Posterior vena cava (tissue), 2 donors: ENCODE data around the gene CPN2. TPM values are rescaled to one million over a fixed set of nuclear protein-coding genes. Genes with fewer than 3 reads are reported as not detected.
A peak's percentile ranks its signal among the peaks of the same experiment; 100 is the strongest.

Source experiments
- DNase-seq: peaks from one replicate; pipeline ENCODE4 v3.0.0-alpha.2; 2020; ENCODE audit warnings: low spot score
- intact Hi-C, 2 donors: fragments of 100-400 bp; cut with DNase I; formaldehyde crosslinking; loops; one replicate each; pipeline versions ENCODE4 v1.14.1 to v1.14.2; 2022 to 2023
- long read RNA-seq, 2 donors: library from polyadenylated mRNA; unstranded; transcript quantifications; one replicate each; pipeline ENCODE4 v2.0.0, GENCODE V29; 2020 to 2021
- total RNA-seq, 2 donors: library from RNA; stranded (reverse); fragmentation: NEBNext Ultra II Directional; extraction: Animal tissue kit (Norgen Biotek cat#: 25700); gene quantifications; one replicate each; pipeline ENCODE4 v1.2.1, GENCODE V29; 2021
- donor health status: DM: yes; HTN: yes; CAD: no.
- donor health status: DM: yes; HTN: yes; CAD: no.

The CPN2 gene, protein sequence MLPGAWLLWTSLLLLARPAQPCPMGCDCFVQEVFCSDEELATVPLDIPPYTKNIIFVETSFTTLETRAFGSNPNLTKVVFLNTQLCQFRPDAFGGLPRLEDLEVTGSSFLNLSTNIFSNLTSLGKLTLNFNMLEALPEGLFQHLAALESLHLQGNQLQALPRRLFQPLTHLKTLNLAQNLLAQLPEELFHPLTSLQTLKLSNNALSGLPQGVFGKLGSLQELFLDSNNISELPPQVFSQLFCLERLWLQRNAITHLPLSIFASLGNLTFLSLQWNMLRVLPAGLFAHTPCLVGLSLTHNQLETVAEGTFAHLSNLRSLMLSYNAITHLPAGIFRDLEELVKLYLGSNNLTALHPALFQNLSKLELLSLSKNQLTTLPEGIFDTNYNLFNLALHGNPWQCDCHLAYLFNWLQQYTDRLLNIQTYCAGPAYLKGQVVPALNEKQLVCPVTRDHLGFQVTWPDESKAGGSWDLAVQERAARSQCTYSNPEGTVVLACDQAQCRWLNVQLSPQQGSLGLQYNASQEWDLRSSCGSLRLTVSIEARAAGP
- total RNA-seq: under 1 TPM in 1 of 2 donors, not detected in 1; 0.14 TPM
- long read RNA-seq, donor 1: 0 reads
- long read RNA-seq, donor 2: 0 reads

DNA sequence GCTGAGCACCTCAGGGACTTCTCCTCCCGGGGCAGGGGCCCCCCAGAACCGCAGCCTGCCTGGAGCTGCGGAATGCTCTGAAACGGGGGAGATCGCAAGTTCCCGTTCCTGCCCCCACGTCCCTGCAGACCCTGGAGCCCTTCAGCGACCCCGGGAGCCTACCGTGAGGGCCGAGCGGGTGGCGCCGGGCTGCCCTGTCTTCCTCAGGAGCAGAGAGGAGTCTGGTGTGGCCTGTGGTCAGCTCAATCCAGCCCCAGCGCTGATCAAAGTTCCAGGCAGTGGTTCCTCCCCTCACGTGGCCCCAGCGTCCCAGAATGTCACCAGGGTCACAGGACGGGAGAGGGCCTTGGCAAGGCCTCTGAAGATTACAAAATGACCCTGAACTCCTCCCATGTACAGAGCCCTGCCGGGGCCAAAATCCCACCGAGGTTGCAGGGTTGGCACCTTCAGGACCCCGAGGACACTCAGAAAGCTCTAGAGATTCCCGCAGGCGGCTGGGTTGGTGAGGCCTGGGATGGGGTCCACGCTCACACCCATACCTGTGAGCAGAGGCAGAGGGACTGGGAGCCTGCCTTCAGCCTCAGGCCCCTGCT is at the start of gene CPN2:
Gene CPN2, minus strand, starts transcription at position 249 of the 593 bp plus-strand sequence. CDS start 8,626 bp downstream, outside the sequence.
- no peak for DNase-seq
- intact Hi-C loops: loop anchor here in 1 of 2 donors (2.0 kb wide), 1 partner anchor 58 kb away; no protein-coding TSS in a partner anchor

DNA sequence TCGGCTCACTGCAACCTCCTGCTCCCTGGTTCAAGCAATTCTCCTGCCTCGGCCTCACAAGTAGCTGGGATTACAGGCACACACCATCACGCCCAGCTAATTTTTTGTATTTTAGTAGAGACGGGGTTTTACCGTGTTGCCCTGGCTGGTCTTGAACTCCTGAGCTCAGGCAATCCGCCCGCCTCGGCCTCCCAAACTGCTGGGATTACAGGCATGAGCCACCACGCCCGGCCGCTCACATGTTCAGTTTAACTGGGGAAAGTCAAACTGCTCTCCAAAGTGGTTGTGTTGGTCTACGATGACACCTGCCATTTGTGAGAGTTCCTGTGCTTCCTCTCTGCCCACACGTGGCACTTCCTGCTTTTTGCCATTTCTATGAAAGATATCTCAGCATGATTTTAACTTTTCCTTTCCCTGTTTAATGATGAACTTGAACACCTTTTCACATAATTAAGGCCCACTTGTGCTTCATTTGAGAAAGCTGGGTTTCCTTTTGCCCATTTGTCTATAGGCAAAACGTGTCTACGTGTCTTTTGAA is 48.8 kb upstream of the CPN2 start:
- intact Hi-C loops: loop anchor here (5.0 kb wide), 2 partner anchors 58 to 63 kb away; no protein-coding TSS in a partner anchor

DNA sequence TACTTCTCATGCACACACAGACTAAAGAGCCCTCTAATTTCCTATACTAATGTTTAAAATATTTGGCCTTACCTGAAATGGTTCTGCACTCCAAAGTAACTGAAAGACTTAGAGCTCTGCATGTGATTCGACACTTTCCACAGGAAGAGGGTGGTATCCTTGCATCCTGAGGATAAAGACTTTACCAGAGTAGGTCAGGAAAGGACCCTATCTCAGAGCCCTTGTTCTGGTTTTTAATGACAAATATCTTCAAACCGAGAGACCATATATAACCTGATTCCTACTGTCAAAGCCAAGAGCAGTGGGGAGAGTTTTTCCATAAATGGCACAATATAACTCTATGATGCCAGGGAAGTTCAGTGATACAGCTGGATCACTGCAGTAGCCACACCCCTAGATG is 48.0 kb upstream of the CPN2 start, which contains the start of gene GP5:
Gene GP5, minus strand, starts transcription at position 101 of the 400 bp plus-strand sequence. CDS start 984 bp downstream, outside the sequence.
- DNase-seq: no peak
- intact Hi-C loops: loop anchor here (5.0 kb wide), 2 partner anchors 57 to 62 kb away; no protein-coding TSS in a partner anchor

More for the DNA sequence above, 48.8 kb upstream of the CPN2 start:
- DNase-seq: no peak

DNA sequence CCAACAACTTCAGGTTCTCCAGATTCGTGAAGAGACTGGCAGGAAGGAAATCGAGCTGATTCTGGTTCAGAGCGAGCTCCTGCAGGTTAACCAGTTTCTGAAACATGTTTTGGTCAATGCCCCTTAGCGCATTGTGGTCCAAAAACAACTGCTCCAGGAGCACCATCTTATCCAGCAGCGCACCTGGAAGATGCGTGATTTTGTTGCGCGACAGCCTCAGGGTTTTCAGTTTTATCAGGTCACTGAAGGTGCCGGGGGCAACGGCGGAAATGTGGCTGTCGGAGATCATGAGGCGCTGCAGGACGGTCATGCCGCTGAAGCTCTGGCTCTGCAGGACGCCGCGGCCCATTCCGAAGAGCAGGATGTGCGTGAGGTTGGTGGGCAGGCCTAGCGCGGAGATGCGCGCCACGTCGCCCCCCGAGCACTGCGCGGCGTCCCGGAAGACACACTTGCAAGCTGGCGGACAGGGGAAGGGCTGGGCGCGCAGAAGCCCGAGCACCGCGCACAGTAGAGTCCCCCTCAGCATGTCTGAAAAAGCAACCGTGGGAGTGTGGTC is 46.7 kb upstream of the CPN2 start:
- intact Hi-C loops: loop anchor here (5.0 kb wide), 2 partner anchors 56 to 61 kb away; no protein-coding TSS in a partner anchor
- no peak for DNase-seq

DNA sequence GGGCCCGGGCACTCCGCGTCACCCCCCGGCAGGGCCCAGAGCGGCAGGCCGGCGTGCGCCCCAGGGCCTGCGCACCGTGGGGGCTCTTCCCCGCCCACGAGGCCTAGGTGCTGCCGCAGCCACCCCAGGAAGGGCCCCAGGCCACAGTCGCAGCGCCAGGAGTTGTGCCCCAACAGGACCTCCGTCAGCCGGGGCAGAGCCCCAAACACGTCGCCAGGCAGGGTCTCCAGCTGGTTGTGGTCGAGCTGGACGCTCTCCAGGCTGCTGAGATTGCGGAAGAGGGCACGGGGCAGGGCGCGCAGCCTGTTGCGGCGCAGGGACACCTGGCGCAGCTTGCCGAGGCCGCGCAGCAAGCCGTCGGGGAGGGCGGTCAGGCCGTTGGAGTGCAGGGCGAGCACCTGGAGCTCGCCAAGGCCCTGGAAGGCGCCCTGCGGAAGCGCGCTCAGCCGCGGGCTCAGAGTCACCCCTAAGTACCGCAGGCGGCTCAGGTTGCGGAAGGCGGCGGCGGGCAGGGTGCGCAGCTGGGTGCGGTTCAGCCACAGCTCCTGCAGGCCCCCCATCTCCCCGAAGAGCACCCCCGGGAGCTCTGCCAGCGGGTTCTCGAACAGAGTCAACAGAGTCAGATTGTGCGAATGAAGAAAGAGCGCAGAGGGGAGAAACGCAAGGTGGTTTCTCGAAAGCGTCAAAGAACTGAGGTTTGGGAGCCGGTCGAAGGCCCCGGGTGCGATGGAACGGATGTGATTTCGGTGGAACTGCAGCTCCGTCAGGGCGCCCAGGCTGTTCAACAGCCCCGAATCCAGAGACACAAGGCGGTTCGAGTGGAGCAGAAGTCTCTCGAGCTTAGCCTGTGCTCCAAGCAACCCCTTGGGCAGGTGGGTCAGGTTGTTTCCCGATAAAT is 46.0 kb upstream of the CPN2 start:
- intact Hi-C loops: loop anchor here (5.0 kb wide), 2 partner anchors 55 to 60 kb away; no protein-coding TSS in a partner anchor
- DNase-seq: no peak

DNA sequence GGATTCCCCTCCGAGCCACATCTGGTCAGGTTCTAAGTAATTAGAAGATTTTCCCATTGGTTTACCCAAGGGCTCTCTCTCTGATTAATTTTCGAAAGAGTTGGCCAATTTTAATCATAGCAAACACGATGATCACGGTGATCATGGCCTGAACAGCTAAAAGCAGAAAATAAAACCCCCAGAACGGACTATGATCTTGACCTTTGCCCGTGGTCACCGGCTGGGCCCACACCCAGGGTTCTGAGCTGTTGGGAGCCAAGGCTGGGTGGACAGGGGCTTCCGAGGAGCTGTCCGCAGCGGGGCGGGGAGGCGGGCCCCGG is 45.4 kb upstream of the CPN2 start:
- intact Hi-C loops: loop anchor here (5.0 kb wide), 2 partner anchors 54 to 59 kb away; no protein-coding TSS in a partner anchor
- no peak for DNase-seq

DNA sequence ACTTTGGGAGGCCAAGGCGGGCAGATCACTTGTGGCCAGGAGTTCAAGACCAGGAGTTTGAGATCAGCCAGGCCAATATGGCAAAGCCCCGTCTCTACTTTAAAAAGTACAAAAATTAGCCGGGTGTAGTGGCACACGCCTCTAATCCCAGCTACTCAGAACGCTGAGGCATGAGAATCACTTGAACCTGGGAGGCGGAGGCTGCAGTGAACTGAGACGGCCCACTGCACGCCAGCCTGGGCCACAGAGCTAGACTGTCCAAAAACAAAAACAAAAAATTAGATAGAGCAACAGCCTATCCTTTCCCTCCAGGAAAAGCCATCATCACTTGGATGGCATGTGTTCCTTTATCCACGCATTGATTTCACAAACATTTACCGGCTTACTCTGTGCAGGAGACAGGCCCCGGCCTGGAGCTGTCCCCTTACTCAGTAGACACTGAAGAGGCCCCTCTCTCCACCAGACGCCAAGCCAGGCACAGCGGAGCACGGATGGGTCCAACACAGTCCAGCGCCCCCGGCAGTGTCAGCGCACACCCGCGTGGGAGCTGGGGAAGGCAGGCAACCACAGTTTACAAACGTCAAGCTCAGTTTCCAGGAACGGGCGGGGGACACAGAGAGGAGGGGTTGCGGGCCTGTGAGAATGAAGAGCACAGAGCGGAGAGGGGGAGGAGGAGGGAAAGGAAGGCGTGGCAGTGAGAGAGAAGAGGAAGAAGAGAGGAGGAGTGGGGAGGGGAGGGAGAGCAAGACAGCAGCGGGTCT is 44.8 kb upstream of the CPN2 start:
- DNase-seq: peak; percentile 88
- intact Hi-C loops: loop anchor here (5.0 kb wide), 2 partner anchors 54 to 59 kb away; no protein-coding TSS in a partner anchor

DNA sequence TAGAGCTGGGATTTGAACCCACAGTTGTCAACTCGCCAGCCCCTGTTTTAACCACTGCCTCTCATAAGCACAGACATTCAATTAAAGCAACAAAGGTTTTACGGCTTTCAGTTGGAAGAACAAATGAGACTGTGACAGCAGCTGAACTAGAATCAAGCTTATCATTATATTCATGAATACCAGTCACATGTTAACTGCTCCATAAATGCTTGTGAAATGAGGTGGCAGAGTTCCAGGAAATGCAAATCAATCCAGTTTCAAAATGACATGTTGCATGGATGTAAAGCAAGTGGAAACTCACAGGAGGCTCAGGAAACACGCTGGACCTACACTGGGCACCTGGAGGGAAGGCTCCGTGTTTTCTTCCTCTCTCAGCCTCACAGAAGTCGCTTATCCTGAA is 44.1 kb upstream of the CPN2 start:
- no peak for DNase-seq
- intact Hi-C loops: loop anchor here (5.0 kb wide), 2 partner anchors 53 to 58 kb away; no protein-coding TSS in a partner anchor

DNA sequence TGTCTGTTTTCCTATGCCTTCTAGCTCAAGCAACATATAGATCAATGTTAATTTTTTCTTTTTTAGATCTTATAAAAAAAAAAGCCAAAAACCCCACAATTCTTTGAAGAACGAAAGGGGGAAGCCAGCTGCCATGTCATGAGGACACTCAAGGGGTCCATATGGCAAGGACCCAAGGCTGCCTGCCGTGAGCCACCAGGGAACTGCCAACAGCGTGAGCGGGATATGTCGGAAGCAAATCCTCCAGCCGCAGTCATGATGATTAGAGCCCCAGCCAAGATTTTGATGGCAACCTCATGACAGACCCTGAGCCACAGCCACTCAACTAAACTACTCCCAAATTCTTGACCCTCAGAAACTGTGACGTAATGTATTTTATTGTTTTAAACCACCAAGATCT is 41.4 kb upstream of the CPN2 start:
- intact Hi-C loops: no loop called here
- no peak for DNase-seq

DNA sequence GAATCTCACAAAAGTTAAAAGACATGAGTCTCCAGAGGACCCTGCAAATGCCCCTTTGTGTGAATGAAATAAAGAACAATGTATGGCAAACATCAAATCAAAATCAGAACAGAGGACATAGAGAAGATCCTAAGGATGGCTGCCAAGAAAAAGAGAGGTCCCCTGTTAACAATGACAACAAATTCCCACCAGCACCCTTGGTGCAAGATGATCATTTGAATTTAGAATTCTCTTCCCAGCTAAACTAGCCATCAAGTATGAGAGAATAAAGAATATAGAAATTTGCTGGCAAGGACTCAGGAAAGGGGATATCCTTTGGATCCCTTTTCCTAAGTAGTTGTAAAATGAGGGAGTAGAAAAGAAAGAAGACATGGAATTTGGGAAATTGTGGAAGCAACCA is 39.7 kb upstream of the CPN2 start:
- intact Hi-C loops: no loop called here

DNA sequence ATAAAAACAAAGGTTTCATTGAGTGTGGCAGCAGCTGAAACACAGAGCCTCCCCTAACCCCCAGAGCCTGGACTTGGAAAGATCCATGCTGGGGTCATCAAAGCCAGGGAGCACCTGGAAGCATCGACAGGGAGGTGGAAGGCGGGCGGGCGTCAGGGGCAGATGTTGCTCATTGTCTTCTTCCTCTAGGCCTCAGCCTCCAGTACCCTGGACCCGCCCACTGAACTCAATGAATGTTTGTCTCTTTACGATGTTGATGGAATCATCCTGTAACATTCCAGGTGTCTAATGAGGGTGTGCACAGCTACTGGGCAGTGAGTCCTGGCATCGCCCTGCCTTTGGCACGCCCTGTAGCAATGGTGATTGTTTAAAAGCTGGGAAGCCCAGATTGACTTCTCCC is 38.1 kb upstream of the CPN2 start:
- DNase-seq: peak; percentile 62
- intact Hi-C loops: no loop called here

More for the DNA sequence above, 39.7 kb upstream of the CPN2 start:
- no peak for DNase-seq

DNA sequence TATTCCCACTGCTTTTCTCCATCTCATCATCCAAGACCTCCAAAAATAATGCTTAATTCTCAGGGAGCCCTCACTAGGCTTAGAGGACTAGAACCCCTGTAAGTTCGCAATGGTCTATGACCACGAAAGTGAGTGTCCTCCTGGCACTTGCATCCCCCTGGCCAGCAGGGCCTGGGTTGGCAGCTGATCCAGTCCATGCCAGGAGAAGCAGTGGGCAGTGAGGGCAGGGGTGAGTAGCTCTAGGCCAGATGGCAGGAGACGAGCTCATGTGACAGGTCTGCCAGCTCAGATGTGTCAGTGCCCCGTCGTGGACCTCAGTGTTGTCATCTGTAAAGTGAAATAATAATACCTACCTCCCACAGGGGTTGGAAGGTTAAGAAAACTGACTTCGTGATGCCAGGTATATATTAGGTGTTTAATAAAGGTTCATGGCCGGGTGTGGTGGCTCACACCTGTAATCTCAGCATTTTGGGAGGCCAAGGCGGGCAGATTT is 36.8 kb upstream of the CPN2 start:
- DNase-seq: peak; percentile 26
- intact Hi-C loops: no loop called here

DNA sequence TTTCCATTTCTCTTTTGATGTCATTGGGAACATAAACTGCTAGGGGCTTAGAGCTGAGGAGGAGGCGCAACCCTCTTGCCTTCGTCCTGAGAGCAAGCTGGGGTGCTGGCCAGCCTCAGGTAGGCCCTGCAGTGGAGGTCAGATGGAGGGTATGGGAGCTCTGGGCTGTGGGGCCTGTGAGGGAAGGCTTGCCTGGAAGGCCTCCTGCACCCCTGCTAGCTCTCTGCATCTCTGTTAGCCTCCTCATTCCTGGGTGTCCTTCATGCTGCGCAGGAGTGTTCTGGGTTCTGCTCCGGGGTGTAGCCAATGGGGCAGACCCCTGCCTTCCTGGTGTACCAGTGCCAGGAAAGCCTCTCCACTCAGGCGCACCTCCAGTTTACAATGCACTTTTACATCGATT is 36.1 kb upstream of the CPN2 start:
- DNase-seq: no peak
- intact Hi-C loops: no loop called here

DNA sequence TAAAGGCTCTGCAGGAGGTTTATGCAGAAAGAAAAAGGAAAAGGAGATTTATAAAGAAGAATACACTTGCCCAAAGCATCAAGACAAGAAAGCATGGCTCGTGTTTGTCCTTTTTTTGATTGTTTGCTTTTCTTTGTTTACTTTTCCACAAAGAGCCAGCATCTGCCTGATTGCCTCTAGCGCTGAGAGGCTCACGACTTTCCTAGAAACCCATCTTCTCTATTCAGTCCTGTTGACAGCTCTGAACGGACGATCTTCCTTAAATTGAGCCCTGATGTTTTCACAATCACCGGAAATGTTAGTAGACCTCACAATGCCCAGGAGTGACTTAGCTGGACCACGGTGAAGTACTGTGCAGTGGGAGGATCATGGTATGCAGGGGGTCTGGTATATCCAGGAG is 35.5 kb upstream of the CPN2 start:
- intact Hi-C loops: no loop called here
- no peak for DNase-seq

DNA sequence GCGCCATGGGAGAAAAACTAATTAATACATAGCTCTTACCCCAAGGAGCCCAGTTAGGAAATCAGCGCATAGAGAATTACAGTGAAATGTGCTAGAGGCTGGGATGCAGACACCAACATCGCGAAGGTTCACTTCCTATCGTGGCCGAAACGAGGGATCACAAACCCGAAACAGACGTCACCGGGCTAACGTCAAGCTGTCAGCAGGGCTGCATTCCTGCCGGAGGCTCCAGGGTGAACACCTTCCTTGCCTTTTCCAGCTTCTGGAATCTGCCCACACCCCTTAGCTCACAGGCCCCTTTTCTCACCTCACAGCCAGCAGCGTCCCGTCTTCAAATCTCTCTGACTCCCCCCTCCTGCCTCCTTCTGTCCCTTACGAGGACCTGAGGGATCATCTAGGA is 34.9 kb upstream of the CPN2 start:
- intact Hi-C loops: no loop called here
- peak; percentile 66 for DNase-seq

DNA sequence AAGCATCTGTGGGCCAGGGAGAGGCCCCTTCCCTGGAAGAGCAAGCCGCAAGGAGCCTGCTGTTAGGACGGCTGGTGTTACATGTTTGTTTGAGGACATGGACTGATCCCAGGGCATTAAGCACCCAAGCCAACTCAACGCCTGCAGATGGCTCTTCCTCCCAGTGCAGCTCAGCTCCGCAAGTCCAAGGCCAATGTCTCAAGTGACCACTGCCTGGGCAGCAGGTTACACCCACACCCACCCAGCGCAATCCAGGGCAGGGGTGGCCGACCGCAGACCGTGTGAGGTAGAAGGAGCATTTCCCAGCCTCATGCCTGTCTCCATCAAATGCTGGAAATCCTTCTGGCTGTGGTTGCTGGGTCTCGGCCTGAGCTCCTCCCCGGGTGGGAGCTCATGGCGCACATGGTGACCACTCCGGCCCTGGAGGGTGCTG is 33.5 kb upstream of the CPN2 start:
- intact Hi-C loops: no loop called here
- DNase-seq: peak; percentile 77

DNA sequence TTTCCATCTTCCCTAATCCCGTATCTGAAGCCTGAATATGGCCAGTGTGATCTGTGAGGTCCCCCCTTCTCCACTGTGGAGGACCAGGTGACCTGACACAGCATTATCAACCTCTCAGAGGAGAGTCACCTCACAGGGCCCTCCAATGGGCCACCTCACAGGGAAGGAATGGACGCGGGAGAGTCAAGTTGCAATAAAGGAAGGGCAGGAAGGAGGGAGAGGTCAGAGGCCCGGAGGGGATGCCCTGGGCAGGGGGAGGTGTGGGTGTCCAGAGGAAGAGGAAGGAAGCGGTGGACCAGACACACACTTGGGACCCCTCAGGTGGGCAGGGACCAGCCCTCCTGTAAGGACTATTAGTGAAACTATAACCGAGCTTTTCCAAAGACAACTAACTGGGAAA is 33.0 kb upstream of the CPN2 start:
- intact Hi-C loops: no loop called here
- peak; percentile 64 for DNase-seq
